ENCODE data around the gene MAMDC2. TPM values are rescaled to one million over a fixed set of nuclear protein-coding genes. Genes with fewer than 3 reads are reported as not detected.

MAMDC2 gene
- total and polyA plus RNA-seq, 2 of the 4 experiments (the other 2 are of a cell fraction), result 5.0 to 5.2 TPM

GRCh38 chr9:70097187-70097586, 53.5 kb downstream of the MAMDC2 start:
- Histone ChIP-seq H3K9me1 (ENCODE audit: insufficient read depth, low read length) (no peaks in the 10 kb centered on the region), H4K8ac (ENCODE audit: low read depth in 2 of 2, low read length in 2 of 2) (no peak overlapping the region), H3K27me3 (ENCODE audit: control insufficient read depth, insufficient read depth, low read length) (no peaks in the 10 kb centered on the region), H4K20me1 (ENCODE audit: insufficient read depth, low read length) (no peaks in the 10 kb centered on the region), H3K4me2 (ENCODE audit: low read depth, low read length) (no peak overlapping the region), H3K23ac (ENCODE audit: low read depth, low read length) (no peak overlapping the region), H4K91ac (ENCODE audit: insufficient read depth, low read depth, low read length) (no peak overlapping the region), H3K9ac (ENCODE audit: low read depth, low read length) (no peak overlapping the region), H3K4me1 (ENCODE audit: control insufficient read depth, insufficient read depth, low read length) (peaks cover 3% of the 10 kb centered on the region; the same call in 1 of the 2 replicates), H3K36me3 (ENCODE audit: control insufficient read depth, insufficient read depth, low read length) (no peaks in the 10 kb centered on the region), H3K4ac (ENCODE audit: low read depth, low read length) (no peak overlapping the region), H2BK120ac (ENCODE audit: low read depth, low read length) (no peak overlapping the region), H2AK9ac (replicated peaks; ENCODE audit: low read depth, low read length, poor library complexity) (no peak overlapping the region), H3K9me3 (ENCODE audit: control insufficient read depth, insufficient read depth, low read length) (no peaks in the 10 kb centered on the region), H2AFZ (replicated peaks; ENCODE audit: low read length, poor library complexity) (no peak overlapping the region), H3K4me3 (ENCODE audit: insufficient read depth, low read depth, low read length) (no peak overlapping the region), H2AK5ac (ENCODE audit: low read depth, low read length) (no peak overlapping the region), H2BK5ac (ENCODE audit: low read depth, low read length, poor library complexity, severe bottlenecking) (no peak overlapping the region), H3K79me1 (ENCODE audit: low read depth in 1 of 2, low read length in 2 of 2) (no peaks in the 10 kb centered on the region), H2BK15ac (ENCODE audit: low read depth, low read length) (no peak overlapping the region), H3K14ac (replicated peaks; ENCODE audit: low read depth, low read length) (no peak overlapping the region), H3K18ac (ENCODE audit: low read depth, low read length) (no peak overlapping the region), H2BK20ac (ENCODE audit: low read depth, low read length) (no peak overlapping the region), H4K5ac (ENCODE audit: low read depth, low read length) (no peak overlapping the region), H3K56ac (ENCODE audit: extremely low read depth, insufficient read depth, low read length) (no peak overlapping the region), H3K27ac (ENCODE audit: insufficient read depth, low read length) (no peak overlapping the region)
- CTCF ChIA-PET, result no interaction called here
- in situ Hi-C loops (cut with MboI; ENCODE audit: low sequenced_read_pairs) (no loop called here), dilution Hi-C loops (cut with HindIII; ENCODE audit: low sequenced_read_pairs, unreplicated experiment) (no loop called here), intact Hi-C loops (cut with micrococcal nuclease) (no loop called here)
- POLR2A ChIA-PET (ENCODE audit: unreplicated experiment), result no interaction called here
- no peak for DNase-seq
- ATAC-seq (ENCODE audit: low read depth), result no peak
- TF ChIP-seq MXI1 (IDR thresholded peaks at IDR 0.05; ENCODE audit: borderline replicate concordance, low read depth, low read length) (no peak), CEBPB (IDR thresholded peaks at IDR 0.05; ENCODE audit: low read depth, low read length) (peak; percentile 74)
- WGBS, 2 experiments (ENCODE audit: extremely low coverage in 2 of 2, insufficient read length in 1 of 2), result no CpG with 5 or more reads among the region's 4 CpGs
- BruUV-seq (replicated peaks), result no TSS peak

All from IMR-90 (cell line).